SU-DHL-6 (cell line): Measurements from ENCODE around the gene PARP8.

ENCODE experiments used
- EZH2phosphoT487 ChIP-seq: fragments of 200-600 bp; sonication (generic), shearing (Covaris generic); conservative IDR thresholded peaks from 2 replicates; pipeline ENCODE4 v1.6.1; 2018; ENCODE audit warnings: mild to moderate bottlenecking, antibody characterized with exemption, low read length, moderate library complexity, mixed read lengths
- TF ChIP-seq, protein P1 (sequence below): fragments of 200-600 bp; sonication (generic); IDR thresholded peaks from one replicate; pipeline ENCODE4 v1.5.1; 2017; ENCODE audit warnings: antibody characterized with exemption, mild to moderate bottlenecking, low read length, moderate library complexity; ENCODE audit not compliant: insufficient read depth, poor library complexity, severe bottlenecking

DNA sequence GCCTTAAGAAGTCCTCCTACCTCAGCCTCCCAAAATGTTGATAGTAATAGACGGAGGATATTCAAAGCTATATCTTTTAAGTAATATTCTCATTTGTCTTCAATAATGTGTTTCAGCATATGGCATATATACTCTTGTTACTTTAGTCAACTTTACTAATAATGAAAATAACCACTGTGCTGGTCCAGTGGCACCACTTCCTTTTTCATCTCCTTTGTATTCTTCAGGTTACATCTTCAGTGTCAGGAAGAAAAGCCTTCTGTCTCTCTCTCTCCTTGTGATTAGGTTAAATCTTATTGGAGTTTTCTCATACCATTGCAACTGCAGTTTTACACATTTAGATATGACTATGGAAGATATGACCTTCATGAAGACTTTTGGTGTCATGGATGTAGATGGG lies 31.3 kb downstream of the PARP8 start:
- TF ChIP-seq, protein P1, sequence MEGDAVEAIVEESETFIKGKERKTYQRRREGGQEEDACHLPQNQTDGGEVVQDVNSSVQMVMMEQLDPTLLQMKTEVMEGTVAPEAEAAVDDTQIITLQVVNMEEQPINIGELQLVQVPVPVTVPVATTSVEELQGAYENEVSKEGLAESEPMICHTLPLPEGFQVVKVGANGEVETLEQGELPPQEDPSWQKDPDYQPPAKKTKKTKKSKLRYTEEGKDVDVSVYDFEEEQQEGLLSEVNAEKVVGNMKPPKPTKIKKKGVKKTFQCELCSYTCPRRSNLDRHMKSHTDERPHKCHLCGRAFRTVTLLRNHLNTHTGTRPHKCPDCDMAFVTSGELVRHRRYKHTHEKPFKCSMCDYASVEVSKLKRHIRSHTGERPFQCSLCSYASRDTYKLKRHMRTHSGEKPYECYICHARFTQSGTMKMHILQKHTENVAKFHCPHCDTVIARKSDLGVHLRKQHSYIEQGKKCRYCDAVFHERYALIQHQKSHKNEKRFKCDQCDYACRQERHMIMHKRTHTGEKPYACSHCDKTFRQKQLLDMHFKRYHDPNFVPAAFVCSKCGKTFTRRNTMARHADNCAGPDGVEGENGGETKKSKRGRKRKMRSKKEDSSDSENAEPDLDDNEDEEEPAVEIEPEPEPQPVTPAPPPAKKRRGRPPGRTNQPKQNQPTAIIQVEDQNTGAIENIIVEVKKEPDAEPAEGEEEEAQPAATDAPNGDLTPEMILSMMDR = no peak
- no peak for TF ChIP-seq EZH2phosphoT487
